Mononuclear cell (primary cell): ENCODE results near the gene VPS35. TPM values are rescaled to one million over a fixed set of nuclear protein-coding genes. Genes with fewer than 3 reads are reported as not detected.

Source experiments
- H3K27me3 ChIP-seq: 2 replicates; pipeline ENCODE4 v1.6.0; 2011; ENCODE audit warnings: low read length, control low read depth; ENCODE audit not compliant: insufficient read depth
- H3K4me1 ChIP-seq: 2 replicates; pipeline ENCODE4 v1.5.1; 2011; ENCODE audit warnings: mild to moderate bottlenecking, low read length, control low read depth; ENCODE audit not compliant: insufficient read depth
- H3K4me3 ChIP-seq: 2 replicates; pipeline ENCODE4 v1.5.1; 2011; ENCODE audit warnings: mild to moderate bottlenecking, low read length, moderate library complexity
- H3K9me3 ChIP-seq: 2 replicates; pipeline ENCODE4 v1.5.1; 2011; ENCODE audit warnings: low read depth, mild to moderate bottlenecking, control low read depth, low read length
- total RNA-seq: library from RNA; depleted of rRNA; stranded (reverse); fragments of >200 nt; gene quantifications from one replicate; pipeline ENCODE4 v1.2.3, GENCODE V29; 2012

Gene VPS35
- total RNA-seq, 1 donor, result 51.4 TPM

GRCh38 chr16:46719528-46719927 lies 30.6 kb upstream of the VPS35 start:
- H3K4me3 ChIP-seq, result no peak overlapping the region
- H3K27me3 ChIP-seq, result no peaks in the 10 kb centered on the region
- H3K9me3 ChIP-seq, result no peaks in the 10 kb centered on the region
- no peaks in the 10 kb centered on the region for H3K4me1 ChIP-seq

DNA sequence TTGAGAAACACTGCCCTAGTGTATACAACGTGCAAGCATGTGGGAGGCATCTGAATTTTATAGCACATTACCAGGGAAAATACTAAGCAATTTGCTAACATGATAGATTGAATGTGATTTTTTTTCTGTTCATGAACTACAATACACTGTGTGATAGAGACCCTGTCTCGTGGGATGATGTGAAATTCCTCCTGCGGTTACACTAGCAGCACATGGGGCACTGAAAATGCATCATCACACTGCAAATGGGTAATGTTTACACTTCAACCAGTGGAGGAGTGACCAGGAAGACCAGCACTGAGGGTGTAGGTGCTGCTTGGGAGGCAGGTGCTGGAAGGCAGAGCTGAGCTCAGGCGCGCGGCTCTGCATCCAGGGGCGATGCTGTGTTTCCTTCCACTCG lies 29.2 kb upstream of the VPS35 start:
- Histone ChIP-seq H3K4me1 (peaks cover 8% of the 10 kb centered on the region), H3K27me3 (no peaks in the 10 kb centered on the region), H3K4me3 (no peak overlapping the region), H3K9me3 (no peaks in the 10 kb centered on the region)

DNA sequence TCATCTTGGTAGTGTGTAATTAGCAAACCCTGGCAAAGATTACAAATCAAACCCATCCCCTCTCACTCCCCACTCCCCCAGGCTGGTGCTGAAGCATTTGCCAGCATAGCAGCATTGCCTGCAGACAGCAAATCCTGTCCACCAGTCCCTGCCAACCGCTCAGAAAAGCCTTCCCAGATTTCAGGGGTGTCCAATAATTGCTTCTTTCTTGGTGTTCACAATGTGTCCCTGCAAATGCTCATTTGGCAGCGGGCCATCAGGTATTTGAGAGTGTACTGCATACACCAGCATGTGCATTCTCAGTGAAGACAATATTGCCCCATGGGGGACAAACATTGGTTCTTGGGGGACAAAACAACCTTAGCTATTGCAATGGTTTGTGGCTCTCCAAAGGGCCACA lies 28.7 kb upstream of the VPS35 start:
- Histone ChIP-seq H3K27me3 (no peaks in the 10 kb centered on the region), H3K4me1 (peaks cover 13% of the 10 kb centered on the region), H3K4me3 (no peak overlapping the region), H3K9me3 (no peaks in the 10 kb centered on the region)

DNA sequence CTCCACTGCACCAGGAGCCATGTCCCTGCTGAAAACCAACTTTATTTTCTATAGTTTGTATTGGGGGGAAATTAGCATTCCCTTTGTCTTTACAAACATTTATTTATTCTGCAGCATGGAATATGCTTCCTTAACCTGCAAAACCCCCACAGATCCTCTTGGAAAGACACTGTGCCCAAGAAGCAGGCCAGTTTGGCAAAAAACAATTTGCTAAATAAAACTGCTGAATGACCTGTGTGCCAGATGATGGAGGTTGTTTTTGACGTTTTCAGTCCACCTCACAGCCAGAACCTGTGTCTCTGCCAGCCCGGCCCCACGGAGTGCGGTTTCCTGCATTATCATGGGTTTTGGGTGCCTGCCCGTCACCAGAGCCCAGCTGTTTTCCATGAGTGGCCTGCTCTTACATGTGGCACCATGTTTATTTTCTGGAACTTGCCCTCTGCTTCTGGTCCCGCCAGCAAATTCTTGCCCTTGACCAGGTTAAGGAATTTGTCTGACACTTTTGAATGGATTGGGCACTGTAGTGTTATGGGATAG lies 26.9 kb upstream of the VPS35 start:
- peaks cover 32% of the 10 kb centered on the region for H3K4me1 ChIP-seq
- no peaks in the 10 kb centered on the region for H3K9me3 ChIP-seq
- no peak overlapping the region for H3K4me3 ChIP-seq
- H3K27me3 ChIP-seq, result no peaks in the 10 kb centered on the region

GRCh38 chr16:46714797-46715591 lies 26.0 kb upstream of the VPS35 start:
- no peaks in the 10 kb centered on the region for H3K27me3 ChIP-seq
- H3K4me3 ChIP-seq, result no peak overlapping the region
- peaks cover 38% of the 10 kb centered on the region for H3K4me1 ChIP-seq
- no peaks in the 10 kb centered on the region for H3K9me3 ChIP-seq

- Histone ChIP-seq H3K9me3 (no peaks in the 10 kb centered on the region), H3K4me3 (no peak overlapping the region), H3K4me1 (peaks cover 48% of the 10 kb centered on the region), H3K27me3 (no peaks in the 10 kb centered on the region)
These were observed 24.7 kb upstream of the VPS35 start for GRCh38 chr16:46713634-46714033.

DNA sequence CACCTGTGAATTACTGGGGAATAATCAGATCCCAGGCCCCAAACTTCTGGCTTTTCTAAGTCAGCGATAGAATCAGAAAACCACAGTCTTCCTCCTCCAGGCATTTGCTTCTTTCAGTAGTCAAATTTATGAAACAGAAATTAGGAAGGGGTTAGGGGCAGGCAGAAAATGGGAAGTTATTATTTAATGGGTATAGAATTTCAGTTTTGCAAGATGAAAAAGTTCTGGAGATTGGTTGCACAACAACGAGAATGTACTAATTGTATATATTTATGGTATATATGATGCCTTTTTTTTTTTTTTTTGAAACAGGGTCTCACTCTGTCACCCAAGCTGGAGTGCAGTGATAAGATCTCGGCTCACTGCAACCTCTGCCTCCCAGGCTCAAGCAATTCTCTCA lies 23.9 kb upstream of the VPS35 start:
- no peak overlapping the region for H3K4me3 ChIP-seq
- H3K4me1 ChIP-seq, result peaks cover 48% of the 10 kb centered on the region
- no peaks in the 10 kb centered on the region for H3K9me3 ChIP-seq
- no peaks in the 10 kb centered on the region for H3K27me3 ChIP-seq

- peaks cover 48% of the 10 kb centered on the region for H3K4me1 ChIP-seq
- no peaks in the 10 kb centered on the region for H3K9me3 ChIP-seq
- no peaks in the 10 kb centered on the region for H3K27me3 ChIP-seq
- H3K4me3 ChIP-seq, result no peak overlapping the region
These were observed 22.4 kb upstream of the VPS35 start for GRCh38 chr16:46711106-46712058.

DNA sequence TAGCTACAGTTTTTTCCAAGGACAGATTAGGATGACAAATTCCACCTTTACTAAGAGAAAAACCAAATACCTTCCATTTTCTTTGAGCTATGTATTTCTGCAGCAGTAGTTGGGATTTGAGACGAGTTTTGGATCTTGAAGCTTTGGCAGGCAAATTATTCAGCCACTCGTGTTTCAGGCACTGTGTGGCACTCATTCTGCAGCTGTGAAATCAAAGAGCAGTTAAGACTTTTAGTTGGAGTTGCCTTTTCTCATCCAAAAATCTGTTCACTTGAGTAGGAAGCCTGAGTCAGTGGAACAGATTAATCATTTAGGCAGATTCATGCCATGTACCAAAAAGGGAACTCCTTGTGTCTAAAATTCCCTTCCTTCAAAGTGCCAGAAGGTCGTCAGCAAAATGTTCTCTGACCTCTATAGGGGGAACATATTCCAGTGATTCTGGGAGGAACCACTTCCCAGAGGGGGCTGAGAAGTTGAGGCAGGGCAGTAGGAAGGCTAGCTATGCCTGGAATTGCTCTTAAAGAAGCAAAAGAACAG lies 20.6 kb upstream of the VPS35 start:
- Histone ChIP-seq H3K4me1 (peaks cover 48% of the 10 kb centered on the region), H3K9me3 (no peaks in the 10 kb centered on the region), H3K4me3 (no peak overlapping the region), H3K27me3 (no peaks in the 10 kb centered on the region)

DNA sequence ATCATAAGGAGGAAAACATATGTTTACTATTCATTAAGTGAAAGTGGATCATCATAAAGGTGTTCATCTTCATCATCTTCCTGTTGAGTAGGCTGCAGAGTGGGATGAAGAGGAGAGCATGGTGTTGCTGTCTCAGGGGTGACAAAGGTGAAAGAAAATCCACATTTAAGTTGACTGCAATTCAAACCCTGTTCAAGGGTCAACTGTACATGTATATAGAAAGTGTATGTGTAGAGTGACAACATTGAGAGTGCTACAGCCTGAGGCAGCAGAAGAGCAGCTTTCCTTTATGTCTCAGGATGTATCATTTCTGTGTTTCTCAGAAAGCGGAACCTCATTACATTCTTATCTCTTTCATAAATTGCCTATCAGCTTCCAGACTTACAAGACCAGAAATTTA lies 17.7 kb upstream of the VPS35 start:
- H3K27me3 ChIP-seq, result no peaks in the 10 kb centered on the region
- no peak overlapping the region for H3K4me3 ChIP-seq
- no peaks in the 10 kb centered on the region for H3K9me3 ChIP-seq
- H3K4me1 ChIP-seq, result peaks cover 24% of the 10 kb centered on the region

DNA sequence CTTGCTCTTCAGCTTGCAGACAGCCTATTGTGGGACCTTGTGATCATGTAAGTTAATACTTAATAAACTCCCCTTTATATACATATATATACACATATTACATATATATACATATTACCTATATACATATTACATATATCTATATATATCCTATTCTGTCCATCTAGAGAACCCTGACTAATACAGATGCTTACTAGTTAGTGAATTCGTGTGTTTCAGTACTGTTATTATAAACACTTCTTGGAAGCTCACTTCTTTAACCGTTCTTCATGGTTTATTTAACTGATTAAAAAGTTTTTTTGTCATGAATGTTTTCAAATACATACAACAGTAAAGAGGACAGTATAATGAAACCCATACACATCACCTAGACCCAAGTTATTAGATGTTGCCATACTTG lies 13.1 kb upstream of the VPS35 start:
- Histone ChIP-seq H3K9me3 (no peaks in the 10 kb centered on the region), H3K4me1 (no peaks in the 10 kb centered on the region), H3K4me3 (no peak overlapping the region)

GRCh38 chr16:46701615-46702014 lies 12.6 kb upstream of the VPS35 start:
- no peak overlapping the region for H3K4me3 ChIP-seq
- no peaks in the 10 kb centered on the region for H3K4me1 ChIP-seq
- H3K9me3 ChIP-seq, result no peaks in the 10 kb centered on the region
- H3K27me3 ChIP-seq, result no peaks in the 10 kb centered on the region

More for the DNA sequence above, 13.1 kb upstream of the VPS35 start:
- H3K27me3 ChIP-seq, result no peaks in the 10 kb centered on the region

GRCh38 chr16:46700048-46700447 lies 11.1 kb upstream of the VPS35 start:
- Histone ChIP-seq H3K9me3 (no peaks in the 10 kb centered on the region), H3K4me3 (no peak overlapping the region), H3K4me1 (no peaks in the 10 kb centered on the region), H3K27me3 (no peaks in the 10 kb centered on the region)

DNA sequence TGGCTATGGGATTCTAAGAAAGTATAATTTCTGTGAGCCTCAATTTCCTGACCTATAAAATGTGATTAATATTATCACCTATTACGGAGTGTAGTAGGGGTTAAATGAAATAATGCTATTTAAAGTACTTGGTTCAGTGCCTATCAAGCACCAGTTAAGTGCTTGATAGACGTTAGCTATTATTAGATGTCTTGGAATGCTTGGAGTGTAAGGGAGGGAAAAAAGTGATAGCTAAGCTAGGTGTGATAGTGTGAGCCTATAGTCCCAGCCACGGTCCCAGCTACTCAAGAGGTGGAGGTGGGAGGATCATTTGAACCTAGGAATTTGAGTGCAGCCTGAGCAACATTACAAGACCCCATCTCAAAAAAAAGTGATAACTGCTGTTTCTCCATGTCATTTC lies 8.0 kb upstream of the VPS35 start:
- Histone ChIP-seq H3K9me3 (no peaks in the 10 kb centered on the region), H3K27me3 (no peaks in the 10 kb centered on the region), H3K4me3 (no peak overlapping the region), H3K4me1 (peaks cover under 1% of the 10 kb centered on the region)

- Histone ChIP-seq H3K9me3 (no peaks in the 10 kb centered on the region), H3K4me1 (peaks cover 10% of the 10 kb centered on the region), H3K27me3 (no peaks in the 10 kb centered on the region), H3K4me3 (no peak overlapping the region)
These were observed 7.0 kb upstream of the VPS35 start for GRCh38 chr16:46695937-46696336.
